ENCODE measurements around the gene IL20. TPM values are rescaled to one million over a fixed set of nuclear protein-coding genes. Genes with fewer than 3 reads are reported as not detected.

The IL20 gene
- total RNA-seq, 3 donors from 2014 or later: not detected

DNA sequence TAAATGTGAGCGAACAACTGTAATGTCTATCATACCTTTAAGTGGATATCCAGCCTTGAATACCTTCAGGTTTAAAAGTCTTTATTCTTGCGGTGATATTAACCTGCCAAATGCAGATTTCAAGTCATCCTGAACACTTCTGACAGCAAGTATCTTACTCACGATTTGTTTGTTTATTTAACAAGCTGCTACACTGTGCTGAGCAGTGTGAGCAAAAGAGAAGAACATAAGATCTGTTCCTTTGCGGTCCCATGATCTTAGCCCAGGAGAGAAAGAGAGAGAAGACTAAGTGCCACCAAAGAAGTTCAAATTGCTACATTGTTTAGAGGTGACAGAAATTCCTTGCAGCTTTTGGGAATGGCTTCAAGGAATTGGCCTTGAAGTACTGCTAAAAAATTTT is 22.3 kb downstream of the IL20 start:
- Histone ChIP-seq H3K4me1 (ENCODE audit: low read depth) (no peaks in the 10 kb centered on the region), H3K36me3 (ENCODE audit: low read depth) (no peaks in the 10 kb centered on the region), H3K4me3 (no peak overlapping the region), H3K9me3 (no peaks in the 10 kb centered on the region)
- no peak for DNase-seq
- intact Hi-C loops (cut with DNase I, micrococcal nuclease): no loop called here
- no peak for ATAC-seq
- TF ChIP-seq, protein P1, sequence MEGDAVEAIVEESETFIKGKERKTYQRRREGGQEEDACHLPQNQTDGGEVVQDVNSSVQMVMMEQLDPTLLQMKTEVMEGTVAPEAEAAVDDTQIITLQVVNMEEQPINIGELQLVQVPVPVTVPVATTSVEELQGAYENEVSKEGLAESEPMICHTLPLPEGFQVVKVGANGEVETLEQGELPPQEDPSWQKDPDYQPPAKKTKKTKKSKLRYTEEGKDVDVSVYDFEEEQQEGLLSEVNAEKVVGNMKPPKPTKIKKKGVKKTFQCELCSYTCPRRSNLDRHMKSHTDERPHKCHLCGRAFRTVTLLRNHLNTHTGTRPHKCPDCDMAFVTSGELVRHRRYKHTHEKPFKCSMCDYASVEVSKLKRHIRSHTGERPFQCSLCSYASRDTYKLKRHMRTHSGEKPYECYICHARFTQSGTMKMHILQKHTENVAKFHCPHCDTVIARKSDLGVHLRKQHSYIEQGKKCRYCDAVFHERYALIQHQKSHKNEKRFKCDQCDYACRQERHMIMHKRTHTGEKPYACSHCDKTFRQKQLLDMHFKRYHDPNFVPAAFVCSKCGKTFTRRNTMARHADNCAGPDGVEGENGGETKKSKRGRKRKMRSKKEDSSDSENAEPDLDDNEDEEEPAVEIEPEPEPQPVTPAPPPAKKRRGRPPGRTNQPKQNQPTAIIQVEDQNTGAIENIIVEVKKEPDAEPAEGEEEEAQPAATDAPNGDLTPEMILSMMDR (IDR thresholded peaks at IDR 0.05): no peak

DNA sequence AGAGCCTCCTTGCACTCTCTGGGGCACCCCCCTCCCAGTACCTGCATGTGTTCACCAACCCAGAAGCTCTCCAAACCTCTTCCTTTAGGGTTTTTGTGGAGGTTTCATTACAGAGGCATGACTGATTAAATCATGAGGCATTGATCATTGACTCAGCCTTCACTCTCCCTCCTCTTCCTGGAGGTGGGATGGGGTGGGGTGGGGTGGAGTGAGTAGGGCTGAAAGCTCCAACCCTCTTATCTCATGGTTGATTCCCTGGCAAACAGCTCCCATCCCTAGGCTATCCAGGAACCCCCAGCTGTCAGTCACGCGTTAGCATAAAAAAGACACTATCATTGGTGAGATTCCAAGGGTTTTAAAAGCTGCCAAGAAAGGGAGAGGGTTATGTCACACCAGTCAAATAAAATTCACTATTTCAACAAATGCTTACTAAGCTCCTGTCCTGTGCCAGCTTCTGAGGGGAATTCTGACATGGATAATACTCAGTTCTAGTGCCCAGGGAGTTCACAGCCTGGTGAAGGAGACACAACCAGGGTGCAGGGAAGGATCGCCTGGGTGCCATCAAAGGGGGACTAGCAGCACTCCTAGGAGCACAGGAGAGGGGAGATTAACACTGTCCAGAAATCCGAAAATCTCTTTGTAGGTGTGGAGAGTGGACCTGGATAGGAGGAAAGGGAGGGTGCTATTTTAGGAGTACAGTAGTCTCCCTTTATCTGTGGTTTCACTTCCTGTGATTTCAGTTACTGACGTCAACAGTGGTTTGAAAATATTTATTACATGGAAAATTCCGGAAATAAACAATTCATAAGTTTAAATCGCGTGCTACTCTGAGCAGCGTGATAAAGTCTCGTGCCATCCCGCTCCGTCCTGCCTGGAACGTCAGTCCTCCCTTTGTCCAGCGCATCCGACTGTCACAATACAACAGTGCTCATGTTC is 25.0 kb downstream of the IL20 start:
- ATAC-seq (peak; percentile 65), DNase-seq (peak in 1 of 3 donors; percentile 22)
- Histone ChIP-seq H3K4me3 (no peak overlapping the region), H3K4me1 (ENCODE audit: low read depth) (no peaks in the 10 kb centered on the region), H3K36me3 (ENCODE audit: low read depth) (no peaks in the 10 kb centered on the region), H3K9me3 (no peaks in the 10 kb centered on the region)
- TF ChIP-seq, protein P1 (IDR thresholded peaks at IDR 0.05): no peak
- intact Hi-C loops (cut with DNase I, micrococcal nuclease): no loop called here

DNA sequence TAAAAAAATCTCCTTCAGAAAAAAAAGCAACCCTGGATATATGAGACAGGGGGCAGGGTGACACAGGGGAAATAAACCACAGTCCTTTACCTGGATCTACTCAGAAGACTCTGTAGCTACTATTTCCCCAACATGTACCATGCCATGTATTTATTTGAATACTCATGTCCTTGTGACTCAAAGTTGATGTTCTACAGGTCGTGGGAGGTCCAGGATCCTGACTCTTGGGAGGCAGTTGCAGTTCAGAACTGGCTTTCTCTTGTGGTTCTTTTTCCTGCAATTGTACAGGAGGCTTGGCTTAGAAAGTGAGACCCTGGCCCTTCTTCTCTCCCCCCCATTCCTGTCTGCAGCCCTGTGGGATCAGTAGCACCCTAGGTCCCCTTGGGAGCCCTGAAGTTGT is 26.0 kb downstream of the IL20 start:
- Histone ChIP-seq H3K4me3 (no peak overlapping the region), H3K4me1 (ENCODE audit: low read depth) (no peaks in the 10 kb centered on the region), H3K36me3 (ENCODE audit: low read depth) (no peaks in the 10 kb centered on the region), H3K9me3 (no peaks in the 10 kb centered on the region)
- TF ChIP-seq, protein P1 (IDR thresholded peaks at IDR 0.05): no peak
- intact Hi-C loops (cut with DNase I, micrococcal nuclease): no loop called here
- ATAC-seq: no peak
- DNase-seq: no peak

DNA sequence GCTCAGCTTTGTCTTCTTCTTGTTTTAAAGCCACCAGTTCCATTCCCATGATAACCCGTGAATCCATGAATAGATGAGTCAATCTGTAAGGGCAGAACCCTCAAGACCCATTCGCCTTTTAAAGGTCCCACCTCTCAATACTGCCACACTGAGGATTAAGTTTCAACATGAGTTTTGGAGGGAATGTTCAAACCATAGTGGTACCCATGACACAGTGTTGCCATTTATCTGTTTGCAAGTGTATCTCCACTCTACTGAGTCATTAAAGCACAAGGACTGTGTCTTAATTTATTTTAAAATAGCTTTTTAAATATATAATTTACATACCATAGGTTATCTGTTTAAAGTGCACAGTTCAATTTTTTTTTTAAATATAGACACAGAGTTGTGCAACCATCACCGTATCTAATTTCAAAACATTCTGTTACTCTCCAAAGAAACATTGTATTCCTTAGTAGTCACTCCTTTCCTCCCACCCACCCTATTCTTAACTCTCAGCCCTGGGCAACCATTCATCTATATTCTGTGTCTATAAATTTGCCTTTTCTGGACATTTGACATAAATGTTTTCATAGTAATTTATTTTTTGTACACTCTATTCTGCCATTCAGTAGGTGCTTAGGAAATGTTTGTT is 27.0 kb downstream of the IL20 start:
- no peaks in the 10 kb centered on the region for H3K4me1 ChIP-seq (ENCODE audit: low read depth)
- H3K4me3 ChIP-seq: no peak overlapping the region
- intact Hi-C loops (cut with DNase I, micrococcal nuclease): no loop called here
- DNase-seq: no peak
- ATAC-seq: no peak
- TF ChIP-seq, protein P1 (IDR thresholded peaks at IDR 0.05): no peak
- H3K9me3 ChIP-seq: no peaks in the 10 kb centered on the region
- no peaks in the 10 kb centered on the region for H3K36me3 ChIP-seq (ENCODE audit: low read depth)

DNA sequence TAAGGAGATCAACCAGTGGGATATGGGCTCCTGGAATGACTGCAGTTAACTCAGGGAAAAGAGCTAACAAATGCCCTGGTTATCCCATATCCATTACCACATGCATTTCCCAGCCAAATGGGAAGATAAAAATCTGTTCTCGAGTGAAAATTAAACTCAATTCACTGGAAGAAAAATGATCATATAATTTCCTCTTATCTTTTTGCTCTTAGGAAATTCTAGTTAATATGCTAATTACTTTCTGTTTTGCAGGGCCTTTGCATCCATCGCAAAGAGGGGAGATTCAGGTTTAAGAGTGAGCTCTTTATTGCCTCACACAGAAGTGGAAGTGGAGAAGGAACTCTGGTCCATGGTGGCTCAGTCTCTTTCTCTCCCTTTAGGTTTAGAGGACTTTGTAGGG is 28.0 kb downstream of the IL20 start:
- TF ChIP-seq, protein P1 (IDR thresholded peaks at IDR 0.05): no peak
- intact Hi-C loops (cut with DNase I, micrococcal nuclease): no loop called here
- ATAC-seq: no peak

More for the DNA sequence above, 28.0 kb downstream of the IL20 start:
- Histone ChIP-seq H3K4me3 (no peak overlapping the region), H3K9me3 (no peaks in the 10 kb centered on the region), H3K4me1 (ENCODE audit: low read depth) (no peaks in the 10 kb centered on the region), H3K36me3 (ENCODE audit: low read depth) (no peaks in the 10 kb centered on the region)
- DNase-seq: no peak
